ENCODE data around the gene C6orf58. TPM values are rescaled to one million over a fixed set of nuclear protein-coding genes. Genes with fewer than 3 reads are reported as not detected.

The C6orf58 gene
- polyA plus RNA-seq, 1 donor (not counting 4 experiments of a cell fraction or from before 2014, with no cell fraction given) = not detected

GRCh38 chr6:127630800-127631199 lies 53.8 kb downstream of the C6orf58 start:
- Histone ChIP-seq H3K9ac (ENCODE audit: control insufficient read depth, extremely low read depth, insufficient read depth, low read length) (no peak overlapping the region), H3K27me3 (ENCODE audit: control insufficient read depth, extremely low read depth, insufficient read depth, low read length) (peaks cover 3% of the 10 kb centered on the region), H3K4me3 (ENCODE audit: control insufficient read depth in 2 of 3, extremely low read depth in 1 of 3, insufficient read depth in 2 of 3, low read depth in 1 of 3, low read length in 3 of 3) (no peak overlapping the region), H3K9me3 (ENCODE audit: control insufficient read depth, low read depth, low read length) (no peaks in the 10 kb centered on the region), H2AFZ (ENCODE audit: control insufficient read depth, low read length) (no peak overlapping the region), H3K36me3 (ENCODE audit: control insufficient read depth in 2 of 2, extremely low read depth in 1 of 2, insufficient read depth in 2 of 2, low read length in 2 of 2) (no peaks in the 10 kb centered on the region), H3K4me1 (ENCODE audit: control insufficient read depth, extremely low read depth, insufficient read depth, low read length) (no peaks in the 10 kb centered on the region), H3K9me1 (ENCODE audit: control insufficient read depth, extremely low read depth, insufficient read depth, low read length) (no peaks in the 10 kb centered on the region), H3K27ac (ENCODE audit: control insufficient read depth, insufficient read depth, low read length) (no peak overlapping the region), H4K20me1 (ENCODE audit: control insufficient read depth, extremely low read depth, insufficient read depth, low read length) (no peaks in the 10 kb centered on the region), H3K4me2 (ENCODE audit: control insufficient read depth, extremely low read depth, insufficient read depth, low read depth, low read length) (no peak overlapping the region), H3K79me2 (ENCODE audit: control insufficient read depth, insufficient read depth, low read length) (no peaks in the 10 kb centered on the region)
- TF ChIP-seq, protein P1, sequence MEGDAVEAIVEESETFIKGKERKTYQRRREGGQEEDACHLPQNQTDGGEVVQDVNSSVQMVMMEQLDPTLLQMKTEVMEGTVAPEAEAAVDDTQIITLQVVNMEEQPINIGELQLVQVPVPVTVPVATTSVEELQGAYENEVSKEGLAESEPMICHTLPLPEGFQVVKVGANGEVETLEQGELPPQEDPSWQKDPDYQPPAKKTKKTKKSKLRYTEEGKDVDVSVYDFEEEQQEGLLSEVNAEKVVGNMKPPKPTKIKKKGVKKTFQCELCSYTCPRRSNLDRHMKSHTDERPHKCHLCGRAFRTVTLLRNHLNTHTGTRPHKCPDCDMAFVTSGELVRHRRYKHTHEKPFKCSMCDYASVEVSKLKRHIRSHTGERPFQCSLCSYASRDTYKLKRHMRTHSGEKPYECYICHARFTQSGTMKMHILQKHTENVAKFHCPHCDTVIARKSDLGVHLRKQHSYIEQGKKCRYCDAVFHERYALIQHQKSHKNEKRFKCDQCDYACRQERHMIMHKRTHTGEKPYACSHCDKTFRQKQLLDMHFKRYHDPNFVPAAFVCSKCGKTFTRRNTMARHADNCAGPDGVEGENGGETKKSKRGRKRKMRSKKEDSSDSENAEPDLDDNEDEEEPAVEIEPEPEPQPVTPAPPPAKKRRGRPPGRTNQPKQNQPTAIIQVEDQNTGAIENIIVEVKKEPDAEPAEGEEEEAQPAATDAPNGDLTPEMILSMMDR (optimal IDR thresholded peaks at IDR 0.05 in 1 of 3, IDR thresholded peaks at IDR 0.05 in 1 of 3, conservative IDR thresholded peaks at IDR 0.05 in 1 of 3; ENCODE audit: extremely low read depth in 1 of 3, insufficient read depth in 2 of 3, low read length in 3 of 3) = no peak
- no peak for TF ChIP-seq EZH2 (IDR thresholded peaks at IDR 0.05; ENCODE audit: low read length)
- dilution Hi-C loops (cut with MboI; ENCODE audit: extremely low pct_ligation_motif_present, low sequenced_read_pairs) = no loop called here
- DNase-seq (ENCODE audit: low read depth, low spot score) (no peak), FAIRE-seq (no peak)

GRCh38 chr6:127634178-127634577 lies 57.2 kb downstream of the C6orf58 start:
- no peak overlapping the region for H3K9ac ChIP-seq (ENCODE audit: control insufficient read depth, extremely low read depth, insufficient read depth, low read length)
- DNase-seq (ENCODE audit: low read depth, low spot score) (no peak), FAIRE-seq (no peak)
- no peak for TF ChIP-seq EZH2 (IDR thresholded peaks at IDR 0.05; ENCODE audit: low read length)
- TF ChIP-seq, protein P1 (optimal IDR thresholded peaks at IDR 0.05 in 1 of 3, IDR thresholded peaks at IDR 0.05 in 1 of 3, conservative IDR thresholded peaks at IDR 0.05 in 1 of 3; ENCODE audit: extremely low read depth in 1 of 3, insufficient read depth in 2 of 3, low read length in 3 of 3) = no peak
- no peak overlapping the region for H3K4me3 ChIP-seq (ENCODE audit: control insufficient read depth in 2 of 3, extremely low read depth in 1 of 3, insufficient read depth in 2 of 3, low read depth in 1 of 3, low read length in 3 of 3)
- no peaks in the 10 kb centered on the region for H3K9me1 ChIP-seq (ENCODE audit: control insufficient read depth, extremely low read depth, insufficient read depth, low read length)
- no peaks in the 10 kb centered on the region for H4K20me1 ChIP-seq (ENCODE audit: control insufficient read depth, extremely low read depth, insufficient read depth, low read length)
- H3K27me3 ChIP-seq (ENCODE audit: control insufficient read depth, extremely low read depth, insufficient read depth, low read length) = peaks cover 3% of the 10 kb centered on the region
- H3K4me1 ChIP-seq (ENCODE audit: control insufficient read depth, extremely low read depth, insufficient read depth, low read length) = no peaks in the 10 kb centered on the region
- H2AFZ ChIP-seq (ENCODE audit: control insufficient read depth, low read length) = no peak overlapping the region
- dilution Hi-C loops (cut with MboI; ENCODE audit: extremely low pct_ligation_motif_present, low sequenced_read_pairs) = no loop called here
- no peak overlapping the region for H3K27ac ChIP-seq (ENCODE audit: control insufficient read depth, insufficient read depth, low read length)
- H3K79me2 ChIP-seq (ENCODE audit: control insufficient read depth, insufficient read depth, low read length) = no peaks in the 10 kb centered on the region
- no peaks in the 10 kb centered on the region for H3K9me3 ChIP-seq (ENCODE audit: control insufficient read depth, low read depth, low read length)
- no peak overlapping the region for H3K4me2 ChIP-seq (ENCODE audit: control insufficient read depth, extremely low read depth, insufficient read depth, low read depth, low read length)
- H3K36me3 ChIP-seq (ENCODE audit: control insufficient read depth in 2 of 2, extremely low read depth in 1 of 2, insufficient read depth in 2 of 2, low read length in 2 of 2) = no peaks in the 10 kb centered on the region
